Lung microvascular endothelial cell (primary cell): ENCODE results near the gene PFKFB3. TPM values are rescaled to one million over a fixed set of nuclear protein-coding genes. Genes with fewer than 3 reads are reported as not detected.
A peak's percentile ranks its signal among the peaks of the same experiment; 100 is the strongest.
"Not testable (repeated sequence)": the region's sequence is repeated elsewhere in the genome, so short reads cannot be mapped to it uniquely, and the experiment has no call there.

Experiments used
- DNase-seq, 2 donors: peaks; one replicate each; pipeline versions ENCODE4 v3.0.0 to v3.0.0-alpha.2; 2010; ENCODE audit warnings: low read depth in 2 of 2
- total RNA-seq: library from RNA; depleted of rRNA; stranded (reverse); fragments of >200 nt; gene quantifications from 2 replicates; pipeline ENCODE4 v1.2.1, GENCODE V29; 2014

PFKFB3 gene
- total RNA-seq, 1 donor from 2014 or later, result 21.0 TPM

DNA sequence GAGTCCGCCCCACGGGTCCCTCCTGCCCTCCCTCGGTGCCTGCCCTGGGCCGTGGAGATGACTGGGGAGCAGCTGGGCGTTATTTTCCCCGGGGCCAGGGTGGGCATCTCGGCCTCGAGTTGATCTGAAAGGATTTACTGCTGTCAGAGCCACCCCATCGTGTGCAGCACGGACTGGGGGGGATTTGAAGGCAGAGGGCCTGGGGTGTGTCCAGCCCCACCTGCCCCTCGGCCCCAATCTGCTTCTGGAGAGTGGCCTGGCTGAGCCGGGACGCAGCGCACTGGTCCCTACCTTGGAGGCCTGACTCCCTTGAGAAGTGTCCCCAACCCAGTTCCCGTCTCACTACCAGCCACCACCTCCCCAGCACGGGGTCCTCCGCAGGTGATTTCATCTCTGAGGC lies 24.2 kb upstream of the PFKFB3 start:
- DNase-seq, result no peak

DNA sequence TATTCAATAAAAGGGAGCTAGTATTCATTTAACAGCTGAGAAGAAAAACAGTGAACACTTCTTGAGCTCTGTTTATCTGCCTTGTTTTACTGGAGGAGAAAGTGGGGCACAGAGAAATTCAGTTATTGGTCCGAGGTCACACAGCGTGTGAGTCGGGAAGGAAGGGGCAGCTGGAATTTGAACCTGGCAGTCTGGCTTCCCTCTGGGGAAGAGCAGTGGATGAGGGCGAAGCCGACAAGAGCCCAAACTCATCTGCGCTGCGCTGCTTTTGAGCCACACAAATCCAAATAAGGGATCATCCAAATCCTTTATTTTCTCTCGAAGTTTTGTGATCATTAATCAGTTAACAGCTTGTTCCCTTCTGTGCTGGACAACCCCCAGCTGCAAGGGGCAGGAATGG lies 23.7 kb upstream of the PFKFB3 start:
- no peak for DNase-seq

DNA sequence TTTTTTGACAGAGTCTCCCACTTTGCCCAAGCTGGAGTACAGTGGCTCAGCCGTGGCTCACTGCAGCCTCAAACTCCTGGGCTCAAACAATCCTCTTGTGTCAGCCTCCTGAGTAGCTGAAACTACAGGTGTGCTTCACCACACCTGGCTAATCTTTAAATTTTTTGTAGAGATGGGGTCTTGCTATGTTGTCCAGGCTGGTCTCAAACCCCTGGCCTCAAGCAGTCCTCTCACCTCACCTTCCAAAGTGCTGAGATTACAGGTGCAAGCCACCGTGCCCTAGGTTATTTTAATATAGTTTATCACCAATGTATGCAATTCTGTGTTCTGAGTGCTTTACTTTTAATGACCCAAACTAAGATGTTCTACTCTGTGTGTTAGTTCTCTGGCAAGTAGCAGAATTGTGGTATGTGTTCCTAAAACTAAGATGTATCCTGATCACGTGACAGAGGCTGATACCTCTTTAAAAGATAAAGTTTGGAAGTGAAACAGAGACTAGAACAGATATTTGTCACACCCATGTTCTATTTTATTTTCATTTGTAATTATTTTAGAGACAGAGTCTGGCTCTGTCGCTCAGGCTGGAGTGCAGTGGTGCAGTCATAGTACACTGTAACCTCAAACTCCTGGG lies 22.1 kb upstream of the PFKFB3 start:
- no peak for DNase-seq

DNA sequence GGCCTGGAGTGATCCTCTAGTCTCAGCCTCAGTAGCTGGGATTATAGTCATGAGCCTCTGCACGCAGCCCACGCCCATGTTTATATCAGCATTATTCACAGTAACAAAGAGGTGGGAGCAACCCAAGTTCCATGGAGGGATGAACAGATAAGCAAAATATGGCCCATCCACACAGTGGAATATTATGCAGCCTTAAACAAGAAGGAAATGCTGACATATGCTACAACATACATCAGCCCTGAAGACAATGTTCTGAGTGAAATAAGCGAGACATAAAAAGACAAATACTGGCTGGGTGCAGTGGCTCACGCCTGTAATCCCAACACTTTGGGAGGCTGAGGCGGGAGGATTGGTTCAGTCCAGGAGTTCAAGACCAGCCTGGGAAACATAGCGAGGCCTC lies 21.5 kb upstream of the PFKFB3 start:
- DNase-seq, result no peak

DNA sequence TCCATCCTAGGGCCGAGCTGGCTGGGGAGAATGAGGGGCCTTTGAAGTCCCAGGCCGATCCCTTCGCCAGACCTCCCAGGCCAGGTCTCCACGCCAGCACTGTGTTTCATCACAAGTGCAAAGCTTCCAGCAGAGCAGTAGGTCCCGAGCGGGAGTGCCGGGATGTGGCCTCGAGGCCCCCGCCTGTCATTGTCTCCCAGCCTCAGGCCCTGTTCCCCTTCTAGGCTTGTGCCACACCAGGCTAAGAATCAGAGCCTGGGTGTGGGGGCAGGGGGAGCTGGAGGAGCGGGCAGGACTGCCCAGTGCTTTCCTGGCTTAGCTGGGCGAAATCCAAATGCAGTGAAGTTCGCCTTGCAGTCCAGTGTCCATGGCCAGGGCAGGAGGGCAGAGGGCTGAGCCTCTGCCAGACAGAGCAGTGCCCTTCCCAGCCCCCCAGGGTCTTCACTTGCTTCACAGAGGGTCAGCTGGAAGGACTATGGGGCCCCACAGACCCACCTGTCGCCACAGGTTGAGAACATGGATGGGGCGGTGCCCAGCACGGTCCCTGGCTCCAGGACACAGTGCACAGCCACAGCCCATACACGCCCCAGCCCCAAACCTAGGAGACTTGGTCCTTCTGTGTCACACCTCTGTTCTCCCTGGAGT lies 20.2 kb upstream of the PFKFB3 start:
- no peak for DNase-seq

DNA sequence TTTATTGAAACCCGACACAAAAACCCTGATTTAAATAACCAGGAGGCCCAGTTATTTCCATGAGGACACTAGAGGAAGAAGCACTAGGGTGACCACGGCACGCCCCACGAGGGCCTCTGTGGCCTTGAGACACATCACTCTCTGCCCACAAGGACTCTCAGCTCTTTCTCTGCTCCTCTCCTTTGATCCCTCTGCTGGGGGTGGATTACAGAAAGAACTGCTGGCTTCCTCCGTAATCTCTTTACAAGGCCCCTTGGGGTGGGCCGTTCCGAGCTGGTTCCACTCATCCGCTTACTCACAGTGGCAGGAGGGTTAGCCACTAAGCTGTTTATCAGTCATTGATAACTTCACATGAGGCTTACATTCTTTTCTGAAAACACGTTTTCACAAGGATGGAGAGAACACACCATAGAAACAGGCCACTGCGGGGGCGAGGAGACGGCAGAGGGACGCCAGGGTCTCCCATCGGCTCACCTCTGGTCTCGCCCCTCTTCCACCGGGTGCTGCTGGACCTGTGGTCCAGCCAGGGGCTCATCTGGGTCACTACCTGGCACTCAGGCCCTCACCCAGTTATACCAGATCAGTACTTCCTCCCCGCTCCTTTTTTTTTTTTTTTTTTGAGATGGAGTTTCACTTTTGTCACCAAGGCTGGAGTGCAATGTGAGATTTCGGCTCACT lies 17.6 kb upstream of the PFKFB3 start:
- DNase-seq, result no peak

DNA sequence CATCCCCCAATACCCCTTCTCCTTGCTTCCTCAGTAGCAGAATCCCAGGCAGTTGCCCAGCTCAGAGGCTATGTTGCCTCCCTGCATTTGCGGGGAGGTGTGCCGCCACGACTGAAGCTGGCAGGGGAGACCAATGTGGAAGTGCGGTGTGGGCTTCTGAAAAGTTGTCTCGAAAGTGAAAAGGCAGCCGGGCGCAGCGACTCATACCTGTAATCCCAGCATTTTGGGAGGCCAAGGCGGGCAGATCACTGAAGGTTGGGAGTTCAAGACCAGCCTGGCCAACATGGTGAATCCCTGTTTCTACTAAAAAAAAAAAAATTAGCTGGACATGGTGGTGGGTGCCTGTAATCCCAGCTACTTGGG lies 15.9 kb upstream of the PFKFB3 start:
- no peak for DNase-seq

DNA sequence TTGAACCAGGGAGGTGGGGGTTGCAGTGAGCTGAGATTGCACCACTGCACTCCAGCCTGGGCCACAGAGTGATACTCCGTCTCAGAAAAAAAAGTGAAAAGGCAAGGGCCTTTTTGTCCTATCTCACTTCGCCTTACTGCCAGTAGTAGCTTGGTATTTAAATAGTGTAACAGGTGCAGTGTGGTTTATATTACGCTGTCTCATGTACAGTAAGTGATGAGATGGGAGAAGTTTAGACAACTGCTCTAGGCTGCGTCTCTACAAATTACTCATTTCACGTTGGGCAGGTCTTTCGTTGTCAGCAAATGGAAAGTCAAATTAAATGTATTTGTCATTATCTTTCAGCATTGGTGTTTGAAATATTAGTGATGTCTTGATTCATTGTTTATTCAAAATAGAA lies 15.5 kb upstream of the PFKFB3 start:
- DNase-seq, result no peak

DNA sequence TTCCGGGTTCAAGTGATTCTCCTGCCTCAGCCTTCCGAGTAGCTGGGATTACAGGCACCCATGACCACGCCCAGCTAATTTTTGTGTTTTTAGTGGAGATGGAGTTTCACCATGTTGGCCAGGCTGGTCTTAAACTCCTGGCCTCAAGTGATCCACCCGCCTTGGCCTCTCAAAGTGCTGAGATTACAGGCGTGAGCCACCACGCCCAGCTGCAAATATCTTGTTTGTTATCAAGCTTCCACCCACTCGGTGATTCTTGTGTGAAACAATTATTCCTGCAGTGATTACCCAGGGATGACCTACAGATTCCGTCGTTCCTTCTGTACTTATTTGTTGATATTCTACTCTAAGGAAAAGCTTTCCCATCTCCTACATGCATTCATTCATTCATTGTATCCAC lies 12.7 kb upstream of the PFKFB3 start:
- not testable (repeated sequence) for DNase-seq

DNA sequence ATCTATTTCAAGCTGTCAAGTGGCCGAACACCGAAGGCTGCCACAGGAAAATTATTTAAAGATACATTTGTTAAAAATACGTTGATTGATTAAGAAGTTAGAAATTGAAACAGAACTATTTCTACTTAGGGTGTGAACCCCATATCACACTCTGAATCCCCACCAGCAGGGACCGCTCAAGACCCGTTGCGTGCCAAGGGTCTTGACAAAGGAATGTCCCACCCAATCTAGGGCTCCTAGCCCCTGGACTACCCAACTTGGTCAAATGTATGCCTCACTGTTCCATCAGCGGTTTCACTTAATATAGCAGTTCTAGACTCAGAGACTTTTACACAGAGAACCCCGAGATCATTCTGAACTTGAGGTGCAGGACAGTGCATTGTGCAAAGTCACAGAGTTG lies 11.6 kb upstream of the PFKFB3 start:
- DNase-seq, result no peak

DNA sequence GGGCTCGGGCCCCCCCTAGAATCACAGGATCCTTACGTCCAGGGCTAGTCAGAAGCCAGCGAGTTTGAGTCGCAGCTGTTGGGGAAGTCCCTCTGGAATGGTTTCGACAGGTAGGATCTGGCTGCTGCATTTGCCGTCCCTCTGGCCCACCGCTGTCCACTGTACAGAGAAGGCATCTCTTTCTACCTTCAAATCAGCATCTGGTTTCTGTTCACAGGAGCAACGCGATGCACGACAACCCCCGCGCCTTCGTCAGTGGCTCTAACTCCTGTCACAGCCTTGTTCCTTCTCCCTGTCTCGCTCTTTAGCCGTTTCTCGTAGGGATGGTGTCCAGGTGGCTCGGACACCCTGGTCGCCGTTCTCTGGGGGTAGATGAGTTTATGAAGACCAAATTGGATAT lies 11.2 kb upstream of the PFKFB3 start:
- no peak for DNase-seq

DNA sequence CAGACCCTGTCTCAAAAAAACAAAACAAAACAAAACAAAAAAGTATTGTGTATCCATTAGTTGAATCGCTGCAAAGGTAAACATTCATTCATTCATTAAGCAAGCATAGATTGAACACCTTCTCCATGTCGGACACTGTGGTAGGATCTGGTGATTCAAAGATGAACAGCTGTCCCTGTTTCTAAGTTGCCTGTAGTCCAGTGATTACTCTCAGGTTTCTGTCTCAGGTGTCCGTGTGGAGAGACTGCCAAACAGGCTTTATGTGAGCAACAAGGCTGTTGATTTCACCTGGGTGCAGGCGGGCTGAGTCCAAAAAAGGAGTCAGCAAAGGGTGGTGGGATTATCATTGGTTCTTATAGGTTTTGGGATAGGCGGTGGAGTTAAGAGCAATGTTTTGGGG lies 9.4 kb upstream of the PFKFB3 start:
- not testable (repeated sequence) for DNase-seq

DNA sequence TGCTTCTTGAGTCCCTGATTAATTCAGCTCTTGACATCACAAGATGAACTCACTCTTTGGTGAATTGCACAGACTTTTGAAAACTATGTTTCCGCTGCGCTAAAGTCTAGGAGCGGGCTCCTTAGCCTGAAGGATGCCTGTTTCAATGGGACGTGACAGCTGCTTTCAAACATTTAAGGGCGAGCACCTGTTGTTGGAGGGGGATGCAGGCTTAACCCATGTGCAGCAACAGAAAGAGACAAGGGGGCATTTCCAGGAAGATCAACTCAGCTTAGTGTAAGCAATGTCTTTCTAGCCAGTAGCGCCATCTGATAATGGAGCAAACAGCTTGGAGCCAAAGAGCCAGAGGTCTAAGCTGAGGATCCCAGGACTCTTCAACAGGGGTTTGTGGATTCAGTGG lies 8.4 kb upstream of the PFKFB3 start:
- DNase-seq, result no peak

DNA sequence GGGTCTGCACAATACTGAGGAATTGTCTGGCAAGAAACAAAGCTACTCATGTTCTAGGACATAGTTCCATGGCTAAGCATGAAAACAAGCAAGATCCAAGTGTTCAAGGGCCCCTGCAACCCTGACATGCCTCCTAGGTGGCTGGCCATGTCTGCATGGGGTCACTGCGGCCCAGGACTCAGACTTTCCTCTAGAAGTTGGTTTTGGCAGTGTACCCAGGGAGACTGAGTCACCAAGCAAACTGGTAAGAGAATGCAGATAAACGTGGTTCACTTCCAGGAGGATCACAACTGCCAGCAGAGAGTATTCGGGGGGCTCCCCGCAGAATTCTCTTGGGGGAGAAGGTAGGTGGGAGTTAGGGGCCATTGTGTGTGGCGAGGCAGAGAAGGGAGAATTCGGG lies 7.4 kb upstream of the PFKFB3 start:
- no peak for DNase-seq

DNA sequence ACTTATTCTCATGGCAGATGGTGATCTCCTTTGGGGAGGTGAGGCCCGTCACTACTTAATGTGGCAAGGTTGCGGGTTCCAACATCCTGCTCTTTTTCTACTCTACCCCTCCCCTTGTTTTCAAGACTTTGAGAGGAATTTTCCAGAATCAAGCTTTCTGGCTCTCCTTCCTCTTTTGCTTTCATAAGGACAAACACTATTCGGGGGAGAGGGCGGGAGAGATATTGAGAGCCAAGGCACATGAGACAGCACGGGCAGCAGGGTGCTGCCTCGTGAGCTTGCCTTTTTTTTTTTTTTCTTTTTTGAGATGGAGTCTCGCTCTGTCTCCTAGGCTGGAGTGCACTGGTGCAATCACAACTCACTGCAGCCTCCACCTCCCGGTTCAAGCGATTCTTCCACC lies 6.9 kb upstream of the PFKFB3 start:
- DNase-seq, result no peak

DNA sequence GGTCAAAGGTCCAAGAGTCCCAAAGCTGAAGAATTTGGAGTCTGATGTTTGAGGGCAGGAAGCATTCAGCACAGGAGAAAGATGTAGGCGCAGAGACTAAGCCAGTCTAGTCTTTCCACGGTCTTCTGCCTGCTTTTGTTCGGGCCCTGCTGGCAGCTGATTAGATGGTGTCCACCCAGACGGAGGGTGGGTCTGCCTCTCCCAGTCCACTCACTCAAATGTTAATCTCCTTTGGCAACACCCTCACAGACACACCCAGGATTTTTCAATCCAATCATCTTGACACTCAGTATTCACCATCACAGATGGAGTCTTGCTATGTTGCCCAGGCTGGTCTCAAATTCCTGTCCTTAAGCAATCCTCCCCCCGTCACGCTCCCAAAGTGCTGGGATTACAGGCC lies 6.2 kb upstream of the PFKFB3 start:
- not testable (repeated sequence) for DNase-seq

DNA sequence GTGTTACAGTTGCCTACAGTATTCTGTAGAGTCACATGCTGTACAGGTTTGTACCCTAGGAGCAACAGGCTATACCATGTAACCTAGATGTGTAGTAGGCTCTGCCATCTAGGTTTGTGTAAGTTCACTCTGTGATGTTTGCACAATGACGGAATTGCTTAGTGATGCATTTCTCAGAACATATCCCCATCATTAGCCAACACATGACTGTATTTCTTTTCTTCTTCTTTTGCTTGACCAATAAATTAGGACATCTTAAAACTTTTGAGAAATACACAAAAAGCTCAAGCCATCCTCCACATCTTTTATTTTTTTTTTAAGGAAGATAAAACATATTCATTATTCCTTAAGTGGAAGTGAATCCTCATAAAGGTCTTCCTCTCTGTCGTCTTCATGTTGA lies 5.4 kb upstream of the PFKFB3 start:
- no peak for DNase-seq

DNA sequence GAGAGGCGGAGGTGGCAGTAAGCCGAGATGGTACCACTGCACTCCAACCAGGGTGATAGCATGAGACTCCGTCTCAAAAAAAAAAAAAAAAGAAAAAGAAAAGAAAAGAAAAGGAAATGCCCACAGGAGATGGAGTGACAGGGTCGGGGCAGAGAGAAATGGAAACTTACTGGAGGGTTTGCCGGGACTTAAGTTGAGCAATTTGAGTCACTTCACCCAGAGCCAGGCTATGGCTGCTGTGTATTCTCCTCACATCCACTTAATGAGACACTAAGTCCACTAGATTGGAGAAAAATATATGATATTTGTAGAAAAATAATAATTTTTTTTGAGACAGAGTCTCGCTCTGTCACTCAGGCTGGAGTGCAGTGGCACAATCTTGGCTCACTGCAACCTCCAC lies 4.6 kb upstream of the PFKFB3 start:
- DNase-seq, result no peak

DNA sequence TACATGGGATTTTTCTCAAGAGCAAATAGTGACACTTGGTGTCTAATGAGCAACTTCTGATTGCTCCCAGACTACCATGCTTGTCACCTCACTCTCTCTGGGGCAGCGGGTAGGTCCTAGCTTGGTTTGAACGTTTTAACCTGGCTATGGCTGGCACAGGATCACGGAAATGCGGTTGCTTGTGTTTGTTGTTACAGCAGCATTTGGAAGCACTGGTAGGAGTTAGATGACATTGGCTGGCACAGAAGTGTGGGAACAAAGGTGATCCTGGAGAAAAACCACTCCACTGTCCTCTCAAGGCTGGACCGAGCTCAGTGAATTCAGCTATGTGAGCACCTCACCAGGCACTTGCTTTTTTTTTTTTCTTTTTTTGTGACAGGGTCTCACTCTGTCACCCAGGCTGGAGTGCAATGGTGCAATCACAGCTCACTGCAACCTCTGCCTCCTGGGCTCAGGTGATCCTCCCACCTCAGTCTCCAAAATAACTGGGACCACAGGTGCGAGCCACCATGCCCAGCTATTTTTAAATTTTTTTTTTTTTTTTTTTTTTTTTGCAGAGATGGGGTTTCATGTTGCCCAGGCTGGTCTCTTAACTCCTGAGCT lies 3.5 kb upstream of the PFKFB3 start:
- no peak for DNase-seq

DNA sequence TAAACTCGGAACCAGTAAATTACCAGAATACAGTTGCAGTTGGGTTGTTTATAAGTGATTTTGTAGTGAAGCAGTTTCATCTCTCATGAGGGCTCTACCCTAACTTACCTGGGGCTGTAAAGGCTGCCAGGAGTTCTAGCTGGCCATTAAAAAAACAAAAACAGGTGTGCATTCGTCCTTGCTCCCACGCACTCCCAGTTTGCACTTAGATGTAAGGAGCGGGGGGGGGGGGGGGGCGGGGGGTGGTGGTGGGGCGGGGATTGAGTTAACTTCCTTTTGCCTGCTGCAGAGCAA lies 2.3 kb upstream of the PFKFB3 start:
- no peak for DNase-seq

DNA sequence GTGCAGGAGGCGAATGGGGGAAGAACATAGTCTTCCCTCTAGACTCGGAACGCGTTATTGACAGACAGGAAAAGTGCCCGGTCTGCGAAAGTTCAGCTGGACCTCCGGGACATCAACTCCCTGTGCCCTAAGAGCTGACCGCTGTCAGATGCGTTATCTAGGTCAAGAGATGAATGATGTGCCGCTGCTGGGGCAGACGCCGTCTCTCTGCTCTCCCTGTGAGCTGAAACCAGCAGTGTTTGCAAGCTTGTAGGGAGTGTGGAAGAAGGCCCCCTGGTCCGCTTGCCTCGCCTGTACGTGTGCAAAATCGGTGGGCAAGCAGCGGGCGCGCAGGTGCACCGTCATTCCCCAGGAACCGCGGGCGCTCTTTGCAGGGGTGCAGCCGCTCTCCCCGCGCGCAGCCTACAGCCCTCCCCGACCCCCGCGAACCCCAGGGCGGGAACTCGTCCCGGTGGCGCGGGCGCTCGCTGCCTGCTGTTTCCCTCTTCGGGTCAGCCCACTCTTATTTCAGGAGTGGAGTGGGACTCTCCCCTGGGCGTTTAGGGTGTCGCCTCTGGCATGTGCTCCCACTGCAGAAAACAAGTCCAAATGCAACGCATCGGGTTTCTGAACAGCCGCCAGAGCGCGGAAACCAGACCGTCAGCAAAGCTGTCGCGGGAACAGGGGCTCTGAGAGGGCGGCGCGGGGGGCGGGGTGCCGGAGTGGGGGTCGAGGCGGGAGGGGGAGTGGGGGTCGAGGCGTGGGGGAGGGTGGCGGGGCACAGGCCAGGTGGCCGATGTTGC lies 1.8 kb upstream of the PFKFB3 start:
- peak; percentile 39 to 45 for DNase-seq

DNA sequence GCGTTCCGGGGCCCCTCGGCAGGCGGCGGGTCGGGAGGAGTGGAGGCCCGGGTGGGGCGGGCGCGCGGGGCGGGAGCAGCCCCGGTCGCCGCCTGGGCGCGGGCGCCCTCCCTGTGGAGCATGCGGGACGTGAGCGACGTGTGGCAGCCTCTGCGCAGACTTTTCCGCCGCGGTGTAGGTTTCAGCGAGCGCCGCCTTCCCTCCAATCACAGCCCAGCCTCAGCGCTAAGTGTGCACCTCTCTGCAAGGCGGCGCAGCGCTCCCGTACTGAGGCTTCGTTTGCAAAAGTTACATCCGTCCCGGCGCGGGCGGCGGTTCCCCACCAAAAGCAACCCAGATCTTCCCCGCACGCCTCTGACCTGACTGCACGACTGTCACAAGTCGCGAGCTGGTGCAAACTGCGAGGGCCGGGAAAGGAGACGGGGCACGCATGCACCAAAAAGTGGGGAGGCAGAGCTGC lies 1.2 kb upstream of the PFKFB3 start:
- DNase-seq, result peak; percentile 62
